GM21367 (cell line): Measurements from ENCODE around the gene CLTB.

Experiments
- ATAC-seq: cut with Tn5 transposase; IDR thresholded peaks from one replicate; pipeline ENCODE4 v1.9.1; 2021; ENCODE audit not compliant: unreplicated experiment

The CLTB gene

GRCh38 chr5:176405656-176406435 lies 10.5 kb downstream of the CLTB start:
- no peak for ATAC-seq

GRCh38 chr5:176401281-176402205 lies 14.8 kb downstream of the CLTB start:
- ATAC-seq = no peak

GRCh38 chr5:176400382-176401156 lies 15.8 kb downstream of the CLTB start:
- no peak for ATAC-seq

- no peak for ATAC-seq
Measured at GRCh38 chr5:176397736-176398420, 18.5 kb downstream of the CLTB start.

- no peak for ATAC-seq
Measured at GRCh38 chr5:176396330-176396729, 20.0 kb downstream of the CLTB start.

- ATAC-seq = no peak
Measured at GRCh38 chr5:176394881-176395675, 21.3 kb downstream of the CLTB start.

GRCh38 chr5:176394096-176394495 lies 22.2 kb downstream of the CLTB start:
- ATAC-seq = no peak

- no peak for ATAC-seq
Measured at GRCh38 chr5:176392526-176392925, 23.8 kb downstream of the CLTB start.

- ATAC-seq = no peak
Measured at GRCh38 chr5:176391999-176392398, 24.3 kb downstream of the CLTB start.

- ATAC-seq = no peak
Measured at GRCh38 chr5:176391479-176391878, 24.9 kb downstream of the CLTB start.

GRCh38 chr5:176389135-176390123 lies 26.9 kb downstream of the CLTB start:
- peak; percentile 21 for ATAC-seq

- peak; percentile 79 for ATAC-seq
Measured at GRCh38 chr5:176388444-176389134, 27.8 kb downstream of the CLTB start, which contains the start of the genes HIGD2A and NOP16. Gene HIGD2A, plus strand, starts transcription at chr5:176388751. Its CDS starts 69 bp downstream, at chr5:176388820. Gene NOP16, minus strand, starts transcription at chr5:176388598. Its CDS starts 59 bp downstream, at chr5:176388539.

GRCh38 chr5:176388003-176388443 lies 28.3 kb downstream of the CLTB start:
- no peak for ATAC-seq

GRCh38 chr5:176387384-176387925 lies 28.9 kb downstream of the CLTB start:
- ATAC-seq = no peak

- ATAC-seq = no peak
Measured at GRCh38 chr5:176386491-176386890, 29.8 kb downstream of the CLTB start.

- ATAC-seq = no peak
Measured at GRCh38 chr5:176384991-176385390, 31.3 kb downstream of the CLTB start.

- no peak for ATAC-seq
Measured at GRCh38 chr5:176384366-176384930, 31.9 kb downstream of the CLTB start.
